ENCODE results near the gene HERC4.
"Not testable (repeated sequence)": the region's sequence is repeated elsewhere in the genome, so short reads cannot be mapped to it uniquely, and the experiment has no call there.

The HERC4 gene

GRCh38 chr10:67884842-67885670 is 190.0 kb downstream of the HERC4 start:
- in situ Hi-C loops (cut with HindIII; ENCODE audit: low sequenced_read_pairs): no loop called here

- in situ Hi-C loops (cut with HindIII; ENCODE audit: low sequenced_read_pairs): no loop called here
Measured at GRCh38 chr10:67884313-67884841, 190.7 kb downstream of the HERC4 start, which contains the start of gene SIRT1. Gene SIRT1 (plus strand): TSS chr10:67884656. CDS start chr10:67884722, 66 bp downstream.

DNA sequence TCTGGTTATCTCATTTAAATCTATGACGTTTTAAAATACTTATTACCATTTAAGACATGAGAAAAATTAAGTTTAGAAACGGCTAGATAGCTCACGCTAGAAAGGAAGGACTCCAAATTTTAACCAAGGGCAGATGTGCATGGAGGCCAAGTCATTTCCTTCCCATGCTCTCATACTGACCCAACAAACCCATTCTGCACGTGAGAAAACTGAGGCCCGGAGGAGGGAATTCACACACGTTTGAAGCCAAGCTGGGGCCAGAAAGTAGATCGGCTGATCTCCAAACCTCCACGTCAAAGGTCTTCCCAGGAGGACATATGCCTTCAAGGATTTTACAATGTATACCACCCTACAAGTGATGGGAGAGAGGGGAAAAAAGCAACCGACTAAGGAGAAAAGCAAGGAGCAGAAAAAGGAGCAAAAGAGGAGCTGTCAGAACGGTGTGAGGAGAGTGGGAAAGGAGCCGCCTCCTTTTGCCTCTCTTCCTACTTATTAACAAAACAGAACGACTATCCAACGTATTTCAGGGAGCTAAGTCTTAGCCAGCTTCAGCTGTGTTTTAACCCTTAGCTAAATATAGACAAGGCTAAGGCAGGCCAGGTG is 191.3 kb downstream of the HERC4 start:
- in situ Hi-C loops (cut with HindIII; ENCODE audit: low sequenced_read_pairs): no loop called here

DNA sequence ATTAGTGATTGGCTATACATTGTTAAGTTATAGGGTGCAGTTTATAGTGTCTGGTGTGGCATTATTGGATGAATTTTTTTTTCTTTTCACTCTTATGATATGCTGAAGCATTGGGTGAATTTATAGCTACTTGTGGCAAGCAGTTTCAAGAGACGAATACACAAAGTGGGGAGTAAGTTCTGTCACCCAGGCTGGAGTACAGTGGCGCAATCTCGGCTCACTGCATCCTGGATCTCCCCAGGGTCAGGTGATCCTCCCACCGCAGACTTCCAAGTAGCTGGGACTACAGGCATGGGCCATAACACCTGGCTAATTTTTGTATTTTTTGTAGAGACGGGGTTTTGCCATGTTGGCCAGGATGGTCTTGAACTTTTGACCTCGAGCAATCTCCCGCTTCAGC is 196.9 kb downstream of the HERC4 start:
- in situ Hi-C loops (cut with HindIII; ENCODE audit: low sequenced_read_pairs): no loop called here

GRCh38 chr10:67877421-67877820 is 197.7 kb downstream of the HERC4 start:
- in situ Hi-C loops (cut with HindIII; ENCODE audit: low sequenced_read_pairs): not testable (repeated sequence)

DNA sequence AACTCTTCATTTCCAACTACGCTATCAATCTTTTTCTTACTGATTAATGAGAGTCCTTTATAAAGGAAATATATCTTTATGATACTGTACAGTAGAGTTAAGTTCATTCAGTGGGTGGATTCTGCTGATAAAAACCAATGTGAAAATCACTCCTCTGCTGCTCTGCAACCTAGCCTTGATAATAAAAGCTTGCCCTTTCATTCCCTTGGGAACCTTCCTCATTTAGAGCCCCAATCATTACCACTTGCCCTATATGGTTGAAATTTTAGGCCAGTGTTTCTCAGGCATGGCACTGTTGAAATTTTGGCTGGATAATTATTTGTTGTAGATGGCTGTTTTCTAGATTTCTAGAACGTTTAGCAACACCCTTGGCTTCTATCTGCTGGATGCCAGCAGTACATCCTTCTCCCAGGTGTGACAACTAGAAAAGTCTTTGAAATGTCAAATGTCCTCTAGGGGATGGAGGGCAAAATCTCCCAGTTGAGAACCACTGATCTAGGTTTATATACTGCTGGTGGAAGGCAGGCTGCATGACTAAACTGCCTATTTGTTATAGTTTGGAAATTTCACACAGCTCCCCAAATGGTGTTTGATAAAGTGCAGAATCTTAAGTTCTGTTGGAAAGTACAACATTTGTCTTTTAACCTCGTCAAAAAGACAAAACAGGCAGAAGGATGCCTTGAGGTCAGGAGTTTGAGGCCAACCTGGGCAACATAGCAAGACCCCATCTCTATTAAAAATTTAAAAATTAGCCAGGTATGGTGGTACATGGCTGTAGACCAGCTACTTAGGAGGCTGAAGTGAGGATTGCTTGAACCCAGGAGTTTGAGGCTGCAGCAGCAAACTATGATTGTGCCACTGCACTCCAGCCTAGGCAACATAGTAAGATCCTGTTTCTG is 199.5 kb downstream of the HERC4 start:
- in situ Hi-C loops (cut with HindIII; ENCODE audit: low sequenced_read_pairs): no loop called here
